ENCODE results near the gene CERK. TPM values are rescaled to one million over a fixed set of nuclear protein-coding genes. Genes with fewer than 3 reads are reported as not detected.

Gene CERK
- total and polyA plus RNA-seq, 2 of the 13 experiments (the other 11 are each of a cell fraction or from before 2014, with no cell fraction given) = 40.3 to 41.9 TPM

GRCh38 chr22:46754110-46754799 lies 16.2 kb upstream of the CERK start (continued):
- TF ChIP-seq CEBPZ (IDR thresholded peaks at IDR 0.05; ENCODE audit: low read length) (no peak), ZNF577 (CRISPR knock-in tag; IDR thresholded peaks at IDR 0.05; ENCODE audit: borderline replicate concordance, low read depth) (no peak), ZNF264 (CRISPR knock-in tag; IDR thresholded peaks at IDR 0.05) (0 out of 2 replicates have a peak, but pooled peaks have one; percentile 45), TSC22D2 (CRISPR knock-in tag; IDR thresholded peaks at IDR 0.05; ENCODE audit: borderline replicate concordance) (no peak; the same call in 1 of the 2 replicates), BRCA1 (CRISPR knock-in tag; IDR thresholded peaks at IDR 0.05) (no peak), ZC3H13 (CRISPR knock-in tag; IDR thresholded peaks at IDR 0.05) (peak; percentile 55; the same call in 1 of the 2 replicates), ZNF451 (CRISPR knock-in tag; IDR thresholded peaks at IDR 0.05) (no peak; the same call in none of the 2 replicates), NFKB2 (CRISPR knock-in tag; IDR thresholded peaks at IDR 0.05; ENCODE audit: borderline replicate concordance) (peak; percentile 66; the same call in 1 of the 2 replicates), MEF2D (CRISPR knock-in tag; IDR thresholded peaks at IDR 0.05) (peak; percentile 34; the same call in 1 of the 2 replicates), SYNCRIP (IDR thresholded peaks at IDR 0.05; ENCODE audit: insufficient read depth, low read depth, low read length) (no peak), ZNF30 (CRISPR knock-in tag; IDR thresholded peaks at IDR 0.05) (no peak), ZNF414 (CRISPR knock-in tag; IDR thresholded peaks at IDR 0.05) (no peak), ZNF564 (CRISPR knock-in tag; IDR thresholded peaks at IDR 0.05) (no peak), ZNF367 (CRISPR knock-in tag; IDR thresholded peaks at IDR 0.05; ENCODE audit: borderline replicate concordance) (no peak), ZBTB46 (CRISPR knock-in tag; IDR thresholded peaks at IDR 0.05; ENCODE audit: borderline replicate concordance) (no peak), ETV5 (CRISPR knock-in tag; IDR thresholded peaks at IDR 0.05; ENCODE audit: borderline replicate concordance) (peak; percentile 88), TP53 (CRISPR knock-in tag; conservative IDR thresholded peaks at IDR 0.05) (no peak)
- TF ChIP-seq, protein P1, sequence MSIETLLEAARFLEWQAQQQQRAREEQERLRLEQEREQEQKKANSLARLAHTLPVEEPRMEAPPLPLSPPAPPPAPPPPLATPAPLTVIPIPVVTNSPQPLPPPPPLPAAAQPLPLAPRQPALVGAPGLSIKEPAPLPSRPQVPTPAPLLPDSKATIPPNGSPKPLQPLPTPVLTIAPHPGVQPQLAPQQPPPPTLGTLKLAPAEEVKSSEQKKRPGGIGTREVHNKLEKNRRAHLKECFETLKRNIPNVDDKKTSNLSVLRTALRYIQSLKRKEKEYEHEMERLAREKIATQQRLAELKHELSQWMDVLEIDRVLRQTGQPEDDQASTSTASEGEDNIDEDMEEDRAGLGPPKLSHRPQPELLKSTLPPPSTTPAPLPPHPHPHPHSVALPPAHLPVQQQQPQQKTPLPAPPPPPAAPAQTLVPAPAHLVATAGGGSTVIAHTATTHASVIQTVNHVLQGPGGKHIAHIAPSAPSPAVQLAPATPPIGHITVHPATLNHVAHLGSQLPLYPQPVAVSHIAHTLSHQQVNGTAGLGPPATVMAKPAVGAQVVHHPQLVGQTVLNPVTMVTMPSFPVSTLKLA (IDR thresholded peaks at IDR 0.05) = peak; percentile 93
- TF ChIP-seq, protein P2, sequence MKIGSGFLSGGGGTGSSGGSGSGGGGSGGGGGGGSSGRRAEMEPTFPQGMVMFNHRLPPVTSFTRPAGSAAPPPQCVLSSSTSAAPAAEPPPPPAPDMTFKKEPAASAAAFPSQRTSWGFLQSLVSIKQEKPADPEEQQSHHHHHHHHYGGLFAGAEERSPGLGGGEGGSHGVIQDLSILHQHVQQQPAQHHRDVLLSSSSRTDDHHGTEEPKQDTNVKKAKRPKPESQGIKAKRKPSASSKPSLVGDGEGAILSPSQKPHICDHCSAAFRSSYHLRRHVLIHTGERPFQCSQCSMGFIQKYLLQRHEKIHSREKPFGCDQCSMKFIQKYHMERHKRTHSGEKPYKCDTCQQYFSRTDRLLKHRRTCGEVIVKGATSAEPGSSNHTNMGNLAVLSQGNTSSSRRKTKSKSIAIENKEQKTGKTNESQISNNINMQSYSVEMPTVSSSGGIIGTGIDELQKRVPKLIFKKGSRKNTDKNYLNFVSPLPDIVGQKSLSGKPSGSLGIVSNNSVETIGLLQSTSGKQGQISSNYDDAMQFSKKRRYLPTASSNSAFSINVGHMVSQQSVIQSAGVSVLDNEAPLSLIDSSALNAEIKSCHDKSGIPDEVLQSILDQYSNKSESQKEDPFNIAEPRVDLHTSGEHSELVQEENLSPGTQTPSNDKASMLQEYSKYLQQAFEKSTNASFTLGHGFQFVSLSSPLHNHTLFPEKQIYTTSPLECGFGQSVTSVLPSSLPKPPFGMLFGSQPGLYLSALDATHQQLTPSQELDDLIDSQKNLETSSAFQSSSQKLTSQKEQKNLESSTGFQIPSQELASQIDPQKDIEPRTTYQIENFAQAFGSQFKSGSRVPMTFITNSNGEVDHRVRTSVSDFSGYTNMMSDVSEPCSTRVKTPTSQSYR (CRISPR knock-in tag; IDR thresholded peaks at IDR 0.05; ENCODE audit: borderline replicate concordance) = peak; percentile 66; the same call in 1 of the 2 replicates

Data from HepG2 (cell line).